ENCODE measurements around the gene SHISAL1. TPM values are rescaled to one million over a fixed set of nuclear protein-coding genes. Genes with fewer than 3 reads are reported as not detected.
"Not testable (repeated sequence)": the region's sequence is repeated elsewhere in the genome, so short reads cannot be mapped to it uniquely, and the experiment has no call there.

Gene SHISAL1
- total and polyA plus RNA-seq, 2 donors (not counting 3 experiments of a cell fraction or from before 2014, with no cell fraction given) = 0.01 to 0.07 TPM

DNA sequence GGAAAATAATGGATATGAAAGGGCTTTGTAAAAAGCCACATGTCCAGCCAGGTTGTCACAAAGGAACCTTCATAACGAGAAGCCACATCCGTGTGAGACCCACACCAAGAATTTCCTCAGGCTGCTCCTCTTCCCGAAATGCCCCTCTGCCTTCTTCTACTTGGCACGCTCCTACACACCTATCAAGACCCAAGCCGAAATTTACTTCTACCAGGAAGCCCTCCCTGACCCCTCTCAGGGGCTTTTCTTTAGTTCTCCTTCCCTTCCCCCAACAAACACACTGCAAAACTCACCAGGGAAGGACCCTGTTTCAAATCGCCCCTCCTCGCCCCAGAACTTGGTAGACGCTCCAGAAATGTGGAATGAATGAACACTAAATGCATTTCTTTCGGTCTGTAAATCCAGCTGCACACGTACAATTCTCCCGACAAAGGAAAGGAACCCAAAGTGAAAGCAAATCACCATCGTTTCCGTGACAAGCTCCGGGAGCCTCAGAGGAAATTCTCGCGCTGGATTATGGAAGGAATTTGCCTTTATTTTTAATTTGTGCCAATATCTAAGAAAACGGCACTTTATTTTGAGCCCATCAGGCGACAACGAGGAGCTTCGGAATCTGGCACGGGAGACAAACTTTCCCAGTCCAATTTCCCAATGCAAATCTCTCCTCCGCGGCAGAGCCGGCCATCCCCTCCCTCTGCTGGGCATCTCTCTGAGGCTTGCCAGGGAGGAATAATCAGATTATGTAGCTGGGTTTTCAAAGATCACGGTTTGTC lies 13.2 kb upstream of the SHISAL1 start:
- ChIA-PET CTCF (interaction anchor here (0.7 to 2.2 kb wide), 14 partner anchors 9 to 332 kb away, joined by 3 to 14 read pairs (median 4); no protein-coding TSS in a partner anchor), POLR2A (interaction anchor here (0.8 kb wide), 1 partner anchor 20 kb away, joined by 3 read pairs; no protein-coding TSS in a partner anchor)
- dilution Hi-C loops (cut with MboI; ENCODE audit: extremely low pct_ligation_motif_present, low sequenced_read_pairs) = no loop called here

DNA sequence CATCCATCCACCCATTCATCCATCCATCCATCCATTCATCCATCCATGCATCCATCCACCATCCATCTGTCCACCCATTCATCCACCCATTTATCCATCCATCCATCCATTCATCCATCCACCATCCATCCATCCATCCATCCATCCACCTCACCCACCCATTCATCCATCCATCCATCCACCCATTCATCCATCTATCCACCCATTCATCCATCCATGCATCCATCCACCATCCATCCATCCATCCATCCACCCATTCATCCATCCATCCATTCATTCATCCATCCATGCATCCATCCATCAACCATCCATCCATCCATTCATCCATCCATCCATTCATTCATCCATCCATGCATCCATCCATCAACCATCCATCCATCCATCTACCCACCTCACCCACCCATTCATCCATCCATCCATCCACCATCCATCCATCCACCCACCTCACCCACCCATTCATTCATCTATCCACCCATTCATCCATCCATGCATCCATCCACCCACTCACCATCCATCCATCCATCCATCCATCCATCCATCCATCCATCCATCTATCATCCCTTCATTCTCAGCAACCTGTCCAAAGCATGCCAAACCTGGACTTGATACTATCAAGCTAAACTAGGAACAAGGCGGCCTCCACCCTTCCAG lies 10.5 kb upstream of the SHISAL1 start:
- CTCF ChIA-PET; BruUV-seq (replicated peaks); H3K27ac ChIP-seq (ENCODE audit: insufficient read depth, low read depth, low read length); dilution Hi-C loops (cut with MboI; ENCODE audit: extremely low pct_ligation_motif_present, low sequenced_read_pairs); H3K9me3 ChIP-seq (replicated peaks; ENCODE audit: control insufficient read depth, insufficient read depth, low read length); H3K4me3 ChIP-seq (replicated peaks in 1 of 3; ENCODE audit: insufficient read depth in 1 of 3, low read depth in 1 of 3, low read length in 3 of 3); H3K27me3 ChIP-seq (ENCODE audit: control insufficient read depth in 2 of 2, insufficient read depth in 2 of 2, low read length in 2 of 2); H3K9ac ChIP-seq (replicated peaks; ENCODE audit: extremely low read depth, insufficient read depth, low read length); DNase-seq (ENCODE audit: low read depth, low spot score); H4K20me1 ChIP-seq (replicated peaks; ENCODE audit: control insufficient read depth, extremely low read depth, insufficient read depth, low read length); H3K79me2 ChIP-seq (ENCODE audit: control insufficient read depth, insufficient read depth, low read length); FAIRE-seq; H3K9me1 ChIP-seq (replicated peaks; ENCODE audit: control insufficient read depth, extremely low read depth, insufficient read depth, low read length); H3K4me1 ChIP-seq (ENCODE audit: control insufficient read depth, extremely low read depth, insufficient read depth, low read length); H3K4me2 ChIP-seq (ENCODE audit: insufficient read depth, low read length); H3K36me3 ChIP-seq (ENCODE audit: control insufficient read depth in 2 of 2, extremely low read depth in 1 of 2, insufficient read depth in 2 of 2, low read length in 2 of 2); H2AFZ ChIP-seq (ENCODE audit: low read depth, low read length); POLR2A ChIA-PET; intact Hi-C loops (cut with micrococcal nuclease): not testable (repeated sequence)

More for the DNA sequence above, 13.2 kb upstream of the SHISAL1 start:
- Histone ChIP-seq H3K27me3 (ENCODE audit: control insufficient read depth in 2 of 2, insufficient read depth in 2 of 2, low read length in 2 of 2) (peaks cover 16 to 23% of the 10 kb centered on the region in 2 experiments), H3K36me3 (ENCODE audit: control insufficient read depth in 2 of 2, extremely low read depth in 1 of 2, insufficient read depth in 2 of 2, low read length in 2 of 2) (no peaks in the 10 kb centered on the region), H3K9me1 (replicated peaks; ENCODE audit: control insufficient read depth, extremely low read depth, insufficient read depth, low read length) (no peaks in the 10 kb centered on the region), H2AFZ (ENCODE audit: low read depth, low read length) (peak overlapping the region; percentile 44), H3K9ac (replicated peaks; ENCODE audit: extremely low read depth, insufficient read depth, low read length) (peak overlapping the region; percentile 44), H3K4me1 (ENCODE audit: control insufficient read depth, extremely low read depth, insufficient read depth, low read length) (no peaks in the 10 kb centered on the region), H3K4me3 (replicated peaks in 1 of 3; ENCODE audit: insufficient read depth in 1 of 3, low read depth in 1 of 3, low read length in 3 of 3) (peak overlapping the region; percentile 42 to 89 (median 84)), H4K20me1 (replicated peaks; ENCODE audit: control insufficient read depth, extremely low read depth, insufficient read depth, low read length) (no peaks in the 10 kb centered on the region), H3K27ac (ENCODE audit: insufficient read depth, low read depth, low read length) (no peak overlapping the region), H3K79me2 (ENCODE audit: control insufficient read depth, insufficient read depth, low read length) (no peaks in the 10 kb centered on the region), H3K4me2 (ENCODE audit: insufficient read depth, low read length) (peak overlapping the region; percentile 96), H3K9me3 (replicated peaks; ENCODE audit: control insufficient read depth, insufficient read depth, low read length) (no peaks in the 10 kb centered on the region)
- intact Hi-C loops (cut with micrococcal nuclease) = loop anchor here (5.0 kb wide), 1 partner anchor 334 kb away; no protein-coding TSS in a partner anchor
- peak; percentile 92 for FAIRE-seq
- TF ChIP-seq GATA2 (IDR thresholded peaks at IDR 0.05; ENCODE audit: insufficient read depth, insufficient read length, low read depth, low read length) = no peak
- TF ChIP-seq, protein P1, sequence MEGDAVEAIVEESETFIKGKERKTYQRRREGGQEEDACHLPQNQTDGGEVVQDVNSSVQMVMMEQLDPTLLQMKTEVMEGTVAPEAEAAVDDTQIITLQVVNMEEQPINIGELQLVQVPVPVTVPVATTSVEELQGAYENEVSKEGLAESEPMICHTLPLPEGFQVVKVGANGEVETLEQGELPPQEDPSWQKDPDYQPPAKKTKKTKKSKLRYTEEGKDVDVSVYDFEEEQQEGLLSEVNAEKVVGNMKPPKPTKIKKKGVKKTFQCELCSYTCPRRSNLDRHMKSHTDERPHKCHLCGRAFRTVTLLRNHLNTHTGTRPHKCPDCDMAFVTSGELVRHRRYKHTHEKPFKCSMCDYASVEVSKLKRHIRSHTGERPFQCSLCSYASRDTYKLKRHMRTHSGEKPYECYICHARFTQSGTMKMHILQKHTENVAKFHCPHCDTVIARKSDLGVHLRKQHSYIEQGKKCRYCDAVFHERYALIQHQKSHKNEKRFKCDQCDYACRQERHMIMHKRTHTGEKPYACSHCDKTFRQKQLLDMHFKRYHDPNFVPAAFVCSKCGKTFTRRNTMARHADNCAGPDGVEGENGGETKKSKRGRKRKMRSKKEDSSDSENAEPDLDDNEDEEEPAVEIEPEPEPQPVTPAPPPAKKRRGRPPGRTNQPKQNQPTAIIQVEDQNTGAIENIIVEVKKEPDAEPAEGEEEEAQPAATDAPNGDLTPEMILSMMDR (IDR thresholded peaks at IDR 0.05; ENCODE audit: extremely low read depth in 1 of 2, insufficient read depth in 1 of 2, low read depth in 1 of 2, low read length in 2 of 2) = peak in 1 of 2 donors; percentile 27
- TF ChIP-seq, protein P2, sequence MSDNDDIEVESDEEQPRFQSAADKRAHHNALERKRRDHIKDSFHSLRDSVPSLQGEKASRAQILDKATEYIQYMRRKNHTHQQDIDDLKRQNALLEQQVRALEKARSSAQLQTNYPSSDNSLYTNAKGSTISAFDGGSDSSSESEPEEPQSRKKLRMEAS (IDR thresholded peaks at IDR 0.05; ENCODE audit: insufficient read depth, insufficient read length) = no peak
- no peak for TF ChIP-seq JUN (IDR thresholded peaks at IDR 0.05; ENCODE audit: borderline replicate concordance, insufficient read depth, insufficient read length, low read depth)
- no peak for TF ChIP-seq EZH2 (IDR thresholded peaks at IDR 0.05; ENCODE audit: borderline replicate concordance, low read depth, low read length, severe bottlenecking)
- no peak for TF ChIP-seq FOS (IDR thresholded peaks at IDR 0.05; ENCODE audit: borderline replicate concordance, insufficient read depth, low read length)
- no peak for TF ChIP-seq POLR2A (IDR thresholded peaks at IDR 0.05; ENCODE audit: low read depth, low read length)
- BruUV-seq (replicated peaks) = no TSS peak
- peak; percentile 56 for DNase-seq (ENCODE audit: low read depth, low spot score)
